Measurements from ENCODE around the gene ZNF777.
"Not testable (repeated sequence)": the region's sequence is repeated elsewhere in the genome, so short reads cannot be mapped to it uniquely, and the experiment has no call there.

The ZNF777 gene

GRCh38 chr7:149414745-149415390 lies 46.0 kb downstream of the ZNF777 start:
- CTCF ChIA-PET: no interaction called here

GRCh38 chr7:149414171-149414570 lies 46.7 kb downstream of the ZNF777 start:
- no peak for DNase-seq (ENCODE audit: low read depth, low spot score)
- POLR2A ChIA-PET: no interaction called here
- no peak overlapping the region for H3K4me3 ChIP-seq (ENCODE audit: low read depth, low read length)
- TF ChIP-seq CTCF (IDR thresholded peaks at IDR 0.05; ENCODE audit: insufficient read depth, low read length, missing control alignments): no peak
- CTCF ChIA-PET: no interaction called here

More at GRCh38 chr7:149414745-149415390, 46.0 kb downstream of the ZNF777 start:
- DNase-seq (ENCODE audit: low read depth, low spot score): peak; percentile 44
- POLR2A ChIA-PET: interaction anchor here (0.7 kb wide), 1 partner anchor 128 kb away, joined by 3 read pairs; no protein-coding TSS in a partner anchor
- peak overlapping the region; percentile 25 for H3K4me3 ChIP-seq (ENCODE audit: low read depth, low read length)
- TF ChIP-seq CTCF (IDR thresholded peaks at IDR 0.05; ENCODE audit: insufficient read depth, low read length, missing control alignments): no peak

GRCh38 chr7:149413083-149413482 lies 47.8 kb downstream of the ZNF777 start:
- CTCF ChIA-PET: interaction anchor here (0.7 to 1.1 kb wide), 3 partner anchors 9 to 20 kb away, joined by 3 to 4 read pairs (median 3); no protein-coding TSS in a partner anchor
- POLR2A ChIA-PET; DNase-seq (ENCODE audit: low read depth, low spot score); H3K4me3 ChIP-seq (ENCODE audit: low read depth, low read length): not testable (repeated sequence)

GRCh38 chr7:149409895-149410294 lies 51.0 kb downstream of the ZNF777 start:
- ChIA-PET CTCF (interaction anchor here (0.8 kb wide), 1 partner anchor 13 kb away, joined by 3 read pairs; no protein-coding TSS in a partner anchor), POLR2A (no interaction called here)
- no peak for DNase-seq (ENCODE audit: low read depth, low spot score)
- TF ChIP-seq CTCF (IDR thresholded peaks at IDR 0.05; ENCODE audit: insufficient read depth, low read length, missing control alignments): no peak
- H3K4me3 ChIP-seq (ENCODE audit: low read depth, low read length): no peak overlapping the region

- CTCF ChIA-PET: no interaction called here
- no peak overlapping the region for H3K4me3 ChIP-seq (ENCODE audit: low read depth, low read length)
- no peak for DNase-seq (ENCODE audit: low read depth, low spot score)
- TF ChIP-seq CTCF (IDR thresholded peaks at IDR 0.05; ENCODE audit: insufficient read depth, low read length, missing control alignments): no peak
- POLR2A ChIA-PET: no interaction called here
Observed at GRCh38 chr7:149404825-149405224, 56.0 kb downstream of the ZNF777 start.

GRCh38 chr7:149404396-149404795 lies 56.5 kb downstream of the ZNF777 start:
- CTCF ChIA-PET: no interaction called here
- POLR2A ChIA-PET: no interaction called here
- DNase-seq (ENCODE audit: low read depth, low spot score): no peak
- no peak overlapping the region for H3K4me3 ChIP-seq (ENCODE audit: low read depth, low read length)
- no peak for TF ChIP-seq CTCF (IDR thresholded peaks at IDR 0.05; ENCODE audit: insufficient read depth, low read length, missing control alignments)
